GM19328 (cell line): ENCODE results near the gene RCAN2.

Source experiments
- ATAC-seq: cut with Tn5 transposase; IDR thresholded peaks from one replicate; pipeline ENCODE4 v1.9.1; 2021; ENCODE audit warnings: mild to moderate bottlenecking, moderate library complexity; ENCODE audit not compliant: unreplicated experiment

Gene RCAN2

GRCh38 chr6:46500382-46500781 lies 9.1 kb upstream of the RCAN2 start:
- no peak for ATAC-seq

GRCh38 chr6:46491628-46492547 lies 639 bp upstream of the RCAN2 start:
- ATAC-seq = no peak

GRCh38 chr6:46490425-46491200 lies 636 bp downstream of the RCAN2 start:
- ATAC-seq = no peak

GRCh38 chr6:46486181-46486580 lies 5.1 kb downstream of the RCAN2 start:
- no peak for ATAC-seq

- no peak for ATAC-seq
Observed at GRCh38 chr6:46484081-46484820, 7.0 kb downstream of the RCAN2 start.

- no peak for ATAC-seq
Observed at GRCh38 chr6:46476301-46476700, 14.9 kb downstream of the RCAN2 start.

- ATAC-seq = no peak
Observed at GRCh38 chr6:46473881-46474280, 17.4 kb downstream of the RCAN2 start.

GRCh38 chr6:46472243-46472642 lies 19.0 kb downstream of the RCAN2 start:
- ATAC-seq = no peak

GRCh38 chr6:46469021-46469420 lies 22.2 kb downstream of the RCAN2 start:
- no peak for ATAC-seq

GRCh38 chr6:46468403-46469010 lies 22.7 kb downstream of the RCAN2 start:
- ATAC-seq = no peak

- no peak for ATAC-seq
Observed at GRCh38 chr6:46466570-46466969, 24.7 kb downstream of the RCAN2 start.

- no peak for ATAC-seq
Observed at GRCh38 chr6:46465294-46466165, 25.7 kb downstream of the RCAN2 start.

- ATAC-seq = no peak
Observed at GRCh38 chr6:46456297-46456696, 35.0 kb downstream of the RCAN2 start.

GRCh38 chr6:46454691-46455090 lies 36.6 kb downstream of the RCAN2 start:
- ATAC-seq = no peak

- no peak for ATAC-seq
Observed at GRCh38 chr6:46453741-46454316, 37.4 kb downstream of the RCAN2 start.

- ATAC-seq = no peak
Observed at GRCh38 chr6:46453216-46453615, 38.0 kb downstream of the RCAN2 start.

GRCh38 chr6:46452312-46452917 lies 38.8 kb downstream of the RCAN2 start:
- ATAC-seq = no peak

GRCh38 chr6:46451343-46451742 lies 39.9 kb downstream of the RCAN2 start:
- ATAC-seq = no peak

GRCh38 chr6:46444772-46445454 lies 46.3 kb downstream of the RCAN2 start:
- ATAC-seq = no peak
